ENCODE results near the gene IDE. TPM values are rescaled to one million over a fixed set of nuclear protein-coding genes. Genes with fewer than 3 reads are reported as not detected.

IDE gene
- total and polyA plus RNA-seq, 10 of the 15 experiments (the other 5 are each of a cell fraction or from before 2014, with no cell fraction given): 11.6 to 54.5 (median 33.6) TPM

DNA sequence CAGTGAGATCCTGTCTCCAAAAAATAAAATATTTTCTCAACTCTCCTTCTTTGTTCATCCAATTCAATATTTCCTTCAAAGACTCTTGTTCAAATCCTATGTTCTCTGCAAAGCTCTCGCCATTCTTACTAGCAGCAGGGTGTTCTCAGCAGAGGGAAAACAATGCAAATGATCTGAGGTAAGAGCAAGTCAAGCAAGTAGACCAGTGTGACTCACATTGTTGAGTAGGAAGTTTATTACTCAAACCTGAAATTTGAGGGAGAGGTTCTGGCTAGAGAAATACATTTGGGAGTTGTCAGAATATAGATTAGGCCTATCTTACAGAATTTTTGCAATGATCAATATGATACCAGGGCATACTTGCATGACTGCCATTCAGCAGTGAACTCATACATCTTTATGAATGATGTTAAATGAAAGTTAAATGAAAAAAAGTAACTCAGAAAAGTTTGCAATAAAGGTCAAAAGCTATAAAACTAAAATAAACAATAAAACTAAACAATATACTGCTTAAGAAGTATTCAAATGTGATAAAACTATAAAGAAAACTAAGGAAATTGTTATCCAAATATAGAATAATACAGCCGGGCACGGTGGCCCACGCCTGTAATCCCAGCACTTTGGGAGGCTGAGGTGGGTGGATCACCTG lies 5.8 kb downstream of the IDE start:
- CTCF ChIA-PET: interaction anchor here (0.6 to 2.0 kb wide), 6 partner anchors 23 to 360 kb away, joined by 3 to 6 read pairs (median 4); no protein-coding TSS in a partner anchor
- TF ChIP-seq SIN3A (IDR thresholded peaks at IDR 0.05; ENCODE audit: low read depth, low read length) (no peak), CHD4 (IDR thresholded peaks at IDR 0.05) (no peak), STAT3 (IDR thresholded peaks at IDR 0.05; ENCODE audit: low read depth, low read length) (no peak), GABPA (IDR thresholded peaks at IDR 0.05; ENCODE audit: low read depth) (no peak), JUNB (IDR thresholded peaks at IDR 0.05) (peak; percentile 68), EED (IDR thresholded peaks at IDR 0.05; ENCODE audit: low read depth) (peak; percentile 17; the same call in 1 of the 2 replicates), CREB1 (IDR thresholded peaks at IDR 0.05; ENCODE audit: low read depth) (peak; percentile 8; the same call in 1 of the 2 replicates), ZNF687 (IDR thresholded peaks at IDR 0.05) (no peak), CREM (IDR thresholded peaks at IDR 0.05; ENCODE audit: low read depth) (peak; percentile 50; the same call in 1 of the 2 replicates), RUNX3 (IDR thresholded peaks at IDR 0.05; ENCODE audit: low read length) (peak; percentile 57)
- Histone ChIP-seq H3K4me2 (ENCODE audit: control insufficient read depth, insufficient read depth) (peak overlapping the region; percentile 69), H3K4me1 (ENCODE audit: control insufficient read depth, insufficient read depth, low read length) (peaks cover 10% of the 10 kb centered on the region), H4K20me1 (ENCODE audit: control insufficient read depth, insufficient read depth) (no peaks in the 10 kb centered on the region), H3K27ac (ENCODE audit: control insufficient read depth, insufficient read depth) (0 out of 2 replicates have a peak overlapping the region, but pooled peaks have one; percentile 34), H3K9ac (ENCODE audit: control insufficient read depth, insufficient read depth, low read length) (no peak overlapping the region), H3K79me2 (ENCODE audit: control insufficient read depth, insufficient read depth, low read length) (peaks cover 40% of the 10 kb centered on the region), H3K9me3 (replicated peaks; ENCODE audit: control insufficient read depth, insufficient read depth, low read length) (no peaks in the 10 kb centered on the region), H3K4me3 (peak overlapping the region; percentile 38; the same call in 1 of the 2 replicates), H3K36me3 (ENCODE audit: control insufficient read depth in 2 of 2, insufficient read depth in 2 of 2, low read length in 1 of 2) (peaks cover 0 to 2% of the 10 kb centered on the region in 2 experiments; a peak in 2 of 4 replicates), H2AFZ (ENCODE audit: control insufficient read depth, low read depth, low read length) (peak overlapping the region; percentile 10; the same call in 1 of the 2 replicates), H3K27me3 (replicated peaks in 1 of 2; ENCODE audit: control insufficient read depth in 2 of 2, insufficient read depth in 2 of 2, low read length in 1 of 2) (no peaks in the 10 kb centered on the region)
- ATAC-seq (peak; percentile 72), FAIRE-seq (peak; percentile 69), DNase-seq (ENCODE audit: low read depth, low spot score) (no peak)
- 10% methylated on average over 4 of the region's 4 CpGs for WGBS (ENCODE audit: insufficient coverage, insufficient replicate concordance, low lambda C conversion rate, missing lambda C conversion rate)
- SMC1A ChIA-PET (ENCODE audit: uncharacterized antibody, unreplicated experiment): interaction anchor here (1.1 to 2.6 kb wide), 2 partner anchors 41 to 51 kb away, joined by 3 to 12 read pairs; no protein-coding TSS in a partner anchor
- BruUV-seq (replicated peaks): no TSS peak
- intact Hi-C loops (cut with micrococcal nuclease; ENCODE audit: unreplicated experiment): no loop called here
- in situ Hi-C loops (cut with MboI): no loop called here
- POLR2A ChIA-PET: interaction anchor here (1.1 kb wide), 1 partner anchor 47 kb away, joined by 3 read pairs; no protein-coding TSS in a partner anchor
- RAD21 ChIA-PET (ENCODE audit: unreplicated experiment): interaction anchor here (1.3 kb wide), 1 partner anchor 27 kb away, joined by 4 read pairs; no protein-coding TSS in a partner anchor

Measured in GM12878 (cell line).